ENCODE data around the gene PER3. TPM values are rescaled to one million over a fixed set of nuclear protein-coding genes. Genes with fewer than 3 reads are reported as not detected.

The PER3 gene
- total RNA-seq, 1 experiment from 2014 or later, result 9.0 TPM

DNA sequence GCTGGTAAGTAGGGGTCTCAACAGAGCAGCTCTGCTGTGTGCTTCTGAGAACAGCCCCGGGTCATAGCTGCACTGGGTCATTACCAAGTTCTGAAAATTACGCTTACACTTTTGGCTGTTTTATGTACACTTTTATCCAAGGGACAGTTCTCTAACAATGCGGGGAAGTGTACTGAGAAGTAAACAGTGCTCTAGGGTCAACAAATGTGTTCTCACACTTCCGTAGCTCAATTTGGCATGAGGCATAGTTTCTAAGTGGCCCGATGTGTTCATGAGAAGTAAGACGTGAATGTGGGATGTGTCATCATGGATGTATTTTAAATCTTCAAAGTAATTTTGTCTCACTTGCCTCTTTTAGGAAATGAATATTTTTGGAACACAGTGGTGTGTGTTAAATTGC is 23.8 kb upstream of the PER3 start:
- no peak overlapping the region for H2BK120ac ChIP-seq (ENCODE audit: low read depth, low read length, poor library complexity, severe bottlenecking)
- no peak overlapping the region for H4K91ac ChIP-seq (ENCODE audit: insufficient read length, low read depth, low read length)
- no peaks in the 10 kb centered on the region for H3K9me3 ChIP-seq (ENCODE audit: control insufficient read depth, low read depth, low read length)
- no peak overlapping the region for H4K5ac ChIP-seq (ENCODE audit: insufficient read length, low read depth, low read length)
- H3K4me1 Mint-ChIP-seq, result peaks cover 0 to 10% of the 10 kb centered on the region in 2 experiments; a peak in 2 of 4 replicates
- H4K20me1 ChIP-seq (ENCODE audit: control insufficient read depth, insufficient read depth, insufficient read length), result no peaks in the 10 kb centered on the region
- no peak overlapping the region for H3K18ac ChIP-seq (ENCODE audit: insufficient read length, low read depth, low read length)
- H2BK12ac ChIP-seq (ENCODE audit: insufficient read length, low read depth, low read length), result no peak overlapping the region
- H3K4me1 ChIP-seq (ENCODE audit: insufficient read depth, low read length), result no peaks in the 10 kb centered on the region
- H3K79me1 ChIP-seq (ENCODE audit: insufficient read depth, low read depth, low read length, poor library complexity, severe bottlenecking), result no peaks in the 10 kb centered on the region
- no peak overlapping the region for H3K56ac ChIP-seq (ENCODE audit: insufficient read length, low read depth, low read length)
- no peak overlapping the region for H3K23ac ChIP-seq (ENCODE audit: insufficient read length, low read depth, low read length)
- H3K4me2 ChIP-seq (ENCODE audit: insufficient read depth, insufficient read length, low read length), result no peak overlapping the region
- H2AFZ ChIP-seq (ENCODE audit: low read length), result no peak overlapping the region
- H2BK5ac ChIP-seq (ENCODE audit: insufficient read length, low read length), result no peak overlapping the region
- no peaks in the 10 kb centered on the region for H3K23me2 ChIP-seq (ENCODE audit: insufficient read length, low read depth, low read length, poor library complexity, severe bottlenecking)
- H4K8ac ChIP-seq (replicated peaks; ENCODE audit: insufficient read length, low read depth, low read length), result no peak overlapping the region
- no peaks in the 10 kb centered on the region for H3K79me2 ChIP-seq (ENCODE audit: insufficient read depth, low read length)
- H3K36me3 Mint-ChIP-seq (ENCODE audit: insufficient read depth in 1 of 3, low read depth in 3 of 3), result no peaks in the 10 kb centered on the region
- no CpG with 5 or more reads among the region's 6 CpGs for WGBS (ENCODE audit: extremely low coverage, insufficient read length, low lambda C conversion rate)
- H3K9me3 Mint-ChIP-seq, result no peaks in the 10 kb centered on the region
- no peak overlapping the region for H2BK15ac ChIP-seq (ENCODE audit: low read depth, low read length)
- no peaks in the 10 kb centered on the region for H3K27me3 Mint-ChIP-seq (ENCODE audit: low read depth)
- H3K27ac Mint-ChIP-seq, result no peak overlapping the region
- no peak overlapping the region for H3K9ac ChIP-seq (ENCODE audit: extremely low read depth, insufficient read length, low read length)
- H3K4me3 Mint-ChIP-seq, result no peak overlapping the region
- no peaks in the 10 kb centered on the region for H3K27me3 ChIP-seq (ENCODE audit: insufficient read depth, low read length)
- H3T11ph ChIP-seq (ENCODE audit: low read length), result no peak overlapping the region
- TF ChIP-seq, protein P1, sequence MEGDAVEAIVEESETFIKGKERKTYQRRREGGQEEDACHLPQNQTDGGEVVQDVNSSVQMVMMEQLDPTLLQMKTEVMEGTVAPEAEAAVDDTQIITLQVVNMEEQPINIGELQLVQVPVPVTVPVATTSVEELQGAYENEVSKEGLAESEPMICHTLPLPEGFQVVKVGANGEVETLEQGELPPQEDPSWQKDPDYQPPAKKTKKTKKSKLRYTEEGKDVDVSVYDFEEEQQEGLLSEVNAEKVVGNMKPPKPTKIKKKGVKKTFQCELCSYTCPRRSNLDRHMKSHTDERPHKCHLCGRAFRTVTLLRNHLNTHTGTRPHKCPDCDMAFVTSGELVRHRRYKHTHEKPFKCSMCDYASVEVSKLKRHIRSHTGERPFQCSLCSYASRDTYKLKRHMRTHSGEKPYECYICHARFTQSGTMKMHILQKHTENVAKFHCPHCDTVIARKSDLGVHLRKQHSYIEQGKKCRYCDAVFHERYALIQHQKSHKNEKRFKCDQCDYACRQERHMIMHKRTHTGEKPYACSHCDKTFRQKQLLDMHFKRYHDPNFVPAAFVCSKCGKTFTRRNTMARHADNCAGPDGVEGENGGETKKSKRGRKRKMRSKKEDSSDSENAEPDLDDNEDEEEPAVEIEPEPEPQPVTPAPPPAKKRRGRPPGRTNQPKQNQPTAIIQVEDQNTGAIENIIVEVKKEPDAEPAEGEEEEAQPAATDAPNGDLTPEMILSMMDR (conservative IDR thresholded peaks at IDR 0.05), result no peak
- DNase-seq, result no peak
- no peak overlapping the region for H2BK20ac ChIP-seq (ENCODE audit: low read depth, low read length, poor library complexity, severe bottlenecking)
- H3K14ac ChIP-seq (ENCODE audit: insufficient read depth, low read length), result no peak overlapping the region
- H2AK5ac ChIP-seq (ENCODE audit: insufficient read length, low read length), result no peak overlapping the region
- H3K4ac ChIP-seq (ENCODE audit: low read depth, low read length), result no peak overlapping the region
- H3K27ac ChIP-seq (ENCODE audit: insufficient read length, low read depth, low read length), result no peak overlapping the region

All from H9 (cell line).